Activated naive CD4-positive, alpha-beta T cell treated with anti-CD3 and anti-CD28 coated beads for 36 hours (primary cell): Measurements from ENCODE around the gene MGAT4A. TPM values are rescaled to one million over a fixed set of nuclear protein-coding genes. Genes with fewer than 3 reads are reported as not detected.
A peak's percentile ranks its signal among the peaks of the same experiment; 100 is the strongest.

Source experiments
- CTCF ChIA-PET: fragments of 350-600 bp; sonication (Branson Sonifier 250); formaldehyde crosslinking; loops from one replicate; lab custom pipeline; 2021; ENCODE audit warnings: antibody characterized with exemption; lab: Charles Lee
- DNase-seq: peaks from one replicate; pipeline ENCODE4 v3.0.0-alpha.2; 2020
- H3K27ac Mint-ChIP-seq: one replicate; pipeline ENCODE4 v1.8.0; 2021; ENCODE audit warnings: mild to moderate bottlenecking, mixed read lengths
- H3K27me3 Mint-ChIP-seq: one replicate; pipeline ENCODE4 v1.8.0; 2021; ENCODE audit warnings: low read depth, mixed read lengths
- H3K36me3 Mint-ChIP-seq: one replicate; pipeline ENCODE4 v1.8.0; 2021; ENCODE audit warnings: low read depth, mixed read lengths
- H3K4me1 Mint-ChIP-seq: one replicate; pipeline ENCODE4 v1.8.0; 2021; ENCODE audit warnings: low read depth, mixed read lengths
- H3K4me3 Mint-ChIP-seq: one replicate; pipeline ENCODE4 v1.8.0; 2021; ENCODE audit warnings: mild to moderate bottlenecking, moderate library complexity, mixed read lengths
- H3K9me3 Mint-ChIP-seq: one replicate; pipeline ENCODE4 v1.8.0; 2021; ENCODE audit warnings: mixed read lengths
- intact Hi-C: fragments of 100-400 bp; cut with micrococcal nuclease; formaldehyde crosslinking; loops from one replicate; pipeline ENCODE4 v1.15.1; 2023
- total RNA-seq, 2 experiments: library from RNA; stranded (reverse); gene quantifications; one replicate each; pipeline ENCODE4 v1.2.3, GENCODE V29; 2021

The MGAT4A gene
- total RNA-seq, 2 experiments from 2014 or later = 85.5 to 87.5 TPM

- CTCF ChIA-PET = interaction anchor here (0.6 to 2.2 kb wide), 5 partner anchors 17 to 61 kb away, joined by 3 to 5 read pairs (median 4); no protein-coding TSS in a partner anchor
These were observed 20.2 kb downstream of the MGAT4A start for GRCh38 chr2:98710734-98711133.

GRCh38 chr2:98709535-98709934 lies 21.4 kb downstream of the MGAT4A start:
- intact Hi-C loops = loop anchor here (1.0 kb wide), 1 partner anchor 10 kb away; no protein-coding TSS in a partner anchor
- DNase-seq = no peak
- H3K9me3 Mint-ChIP-seq = no peaks in the 10 kb centered on the region
- H3K4me1 Mint-ChIP-seq = peaks cover 81% of the 10 kb centered on the region
- H3K27me3 Mint-ChIP-seq = no peaks in the 10 kb centered on the region
- no peak overlapping the region for H3K4me3 Mint-ChIP-seq
- H3K36me3 Mint-ChIP-seq = peaks cover 7% of the 10 kb centered on the region
- peak overlapping the region; percentile 64 for H3K27ac Mint-ChIP-seq
- CTCF ChIA-PET = interaction anchor here (0.6 to 1.2 kb wide), 4 partner anchors 13 to 773 kb away, joined by 3 to 4 read pairs (median 4); no protein-coding TSS in a partner anchor

More at GRCh38 chr2:98710734-98711133, 20.2 kb downstream of the MGAT4A start:
- peaks cover 83% of the 10 kb centered on the region for H3K4me1 Mint-ChIP-seq
- H3K36me3 Mint-ChIP-seq = peaks cover 4% of the 10 kb centered on the region
- intact Hi-C loops = loop anchor here (5.0 kb wide), 1 partner anchor 127 kb away; no protein-coding TSS in a partner anchor
- peak overlapping the region; percentile 18 for H3K27ac Mint-ChIP-seq
- H3K9me3 Mint-ChIP-seq = no peaks in the 10 kb centered on the region
- H3K27me3 Mint-ChIP-seq = no peaks in the 10 kb centered on the region
- DNase-seq = no peak
- H3K4me3 Mint-ChIP-seq = peak overlapping the region; percentile 8

- no peaks in the 10 kb centered on the region for H3K27me3 Mint-ChIP-seq
- H3K27ac Mint-ChIP-seq = peak overlapping the region; percentile 16
- peaks cover 6% of the 10 kb centered on the region for H3K36me3 Mint-ChIP-seq
- intact Hi-C loops = loop anchor here (1.0 kb wide), 1 partner anchor 9 kb away; no protein-coding TSS in a partner anchor
- DNase-seq = no peak
- no peak overlapping the region for H3K4me3 Mint-ChIP-seq
- CTCF ChIA-PET = interaction anchor here (0.6 to 1.2 kb wide), 5 partner anchors 14 to 394 kb away, joined by 3 to 6 read pairs (median 4); no protein-coding TSS in a partner anchor
- no peaks in the 10 kb centered on the region for H3K9me3 Mint-ChIP-seq
- peaks cover 81% of the 10 kb centered on the region for H3K4me1 Mint-ChIP-seq
These were observed 22.3 kb downstream of the MGAT4A start for GRCh38 chr2:98708396-98709186.

- CTCF ChIA-PET = interaction anchor here (1.2 to 1.7 kb wide), 3 partner anchors 8 to 57 kb away, joined by 4 to 5 read pairs (median 4); no protein-coding TSS in a partner anchor
- DNase-seq = no peak
- Mint-ChIP-seq H3K27me3 (no peaks in the 10 kb centered on the region), H3K4me1 (peaks cover 82% of the 10 kb centered on the region), H3K4me3 (no peak overlapping the region), H3K9me3 (no peaks in the 10 kb centered on the region), H3K27ac (no peak overlapping the region), H3K36me3 (peaks cover 6% of the 10 kb centered on the region)
- intact Hi-C loops = no loop called here
These were observed 24.3 kb downstream of the MGAT4A start for GRCh38 chr2:98706591-98706990.

- DNase-seq = no peak
- no peak overlapping the region for H3K4me3 Mint-ChIP-seq
- CTCF ChIA-PET = interaction anchor here (0.8 to 1.8 kb wide), 3 partner anchors 11 to 13 kb away, joined by 4 to 5 read pairs (median 4); no protein-coding TSS in a partner anchor
- H3K27me3 Mint-ChIP-seq = no peaks in the 10 kb centered on the region
- H3K27ac Mint-ChIP-seq = peak overlapping the region; percentile 20
- H3K9me3 Mint-ChIP-seq = no peaks in the 10 kb centered on the region
- peaks cover 6% of the 10 kb centered on the region for H3K36me3 Mint-ChIP-seq
- intact Hi-C loops = no loop called here
- H3K4me1 Mint-ChIP-seq = peaks cover 76% of the 10 kb centered on the region
These were observed 25.7 kb downstream of the MGAT4A start for GRCh38 chr2:98705333-98705617.

GRCh38 chr2:98704499-98705332 lies 26.2 kb downstream of the MGAT4A start:
- intact Hi-C loops = no loop called here
- Mint-ChIP-seq H3K36me3 (peaks cover 5% of the 10 kb centered on the region), H3K4me1 (peaks cover 74% of the 10 kb centered on the region), H3K27ac (peak overlapping the region; percentile 43), H3K27me3 (no peaks in the 10 kb centered on the region), H3K4me3 (no peak overlapping the region), H3K9me3 (no peaks in the 10 kb centered on the region)
- CTCF ChIA-PET = interaction anchor here (0.8 to 1.9 kb wide), 6 partner anchors 11 to 56 kb away, joined by 3 to 9 read pairs (median 4); no protein-coding TSS in a partner anchor
- no peak for DNase-seq

GRCh38 chr2:98703738-98704137 lies 27.2 kb downstream of the MGAT4A start:
- DNase-seq = no peak
- intact Hi-C loops = loop anchor here (1.0 to 2.0 kb wide), 2 partner anchors 47 to 54 kb away; no protein-coding TSS in a partner anchor
- Mint-ChIP-seq H3K27me3 (no peaks in the 10 kb centered on the region), H3K27ac (peak overlapping the region; percentile 86), H3K4me3 (no peak overlapping the region), H3K9me3 (no peaks in the 10 kb centered on the region), H3K36me3 (peaks cover 7% of the 10 kb centered on the region), H3K4me1 (peaks cover 71% of the 10 kb centered on the region)
- CTCF ChIA-PET = interaction anchor here (0.9 to 1.9 kb wide), 6 partner anchors 9 to 55 kb away, joined by 3 to 9 read pairs (median 5); no protein-coding TSS in a partner anchor

GRCh38 chr2:98702858-98703620 lies 27.9 kb downstream of the MGAT4A start:
- Mint-ChIP-seq H3K4me3 (peak overlapping the region; percentile 22), H3K36me3 (peaks cover 12% of the 10 kb centered on the region), H3K27ac (peak overlapping the region; percentile 86), H3K27me3 (no peaks in the 10 kb centered on the region), H3K9me3 (no peaks in the 10 kb centered on the region), H3K4me1 (peaks cover 72% of the 10 kb centered on the region)
- intact Hi-C loops = loop anchor here (1.0 to 2.0 kb wide), 3 partner anchors 10 to 54 kb away; no protein-coding TSS in a partner anchor
- CTCF ChIA-PET = interaction anchor here (1.0 to 1.9 kb wide), 6 partner anchors 8 to 54 kb away, joined by 3 to 9 read pairs (median 4); no protein-coding TSS in a partner anchor
- DNase-seq = no peak

GRCh38 chr2:98702127-98702802 lies 28.7 kb downstream of the MGAT4A start:
- H3K9me3 Mint-ChIP-seq = no peaks in the 10 kb centered on the region
- H3K36me3 Mint-ChIP-seq = peaks cover 12% of the 10 kb centered on the region
- intact Hi-C loops = loop anchor here (1.0 to 2.0 kb wide), 2 partner anchors 9 to 45 kb away; no protein-coding TSS in a partner anchor
- H3K27me3 Mint-ChIP-seq = no peaks in the 10 kb centered on the region
- H3K4me1 Mint-ChIP-seq = peaks cover 72% of the 10 kb centered on the region
- no peak overlapping the region for H3K4me3 Mint-ChIP-seq
- peak overlapping the region; percentile 86 for H3K27ac Mint-ChIP-seq
- CTCF ChIA-PET = interaction anchor here (0.6 to 1.6 kb wide), 6 partner anchors 11 to 234 kb away, joined by 3 to 4 read pairs (median 4); no protein-coding TSS in a partner anchor
- peak; percentile 26 for DNase-seq

GRCh38 chr2:98701230-98701629 lies 29.7 kb downstream of the MGAT4A start:
- H3K27me3 Mint-ChIP-seq = no peaks in the 10 kb centered on the region
- intact Hi-C loops = no loop called here
- H3K9me3 Mint-ChIP-seq = no peaks in the 10 kb centered on the region
- no peak overlapping the region for H3K4me3 Mint-ChIP-seq
- H3K27ac Mint-ChIP-seq = no peak overlapping the region
- CTCF ChIA-PET = interaction anchor here (0.6 to 1.6 kb wide), 3 partner anchors 10 to 233 kb away, joined by 3 to 4 read pairs (median 4); no protein-coding TSS in a partner anchor
- DNase-seq = no peak
- H3K4me1 Mint-ChIP-seq = peaks cover 79% of the 10 kb centered on the region
- H3K36me3 Mint-ChIP-seq = peaks cover 12% of the 10 kb centered on the region
